ENCODE results near the gene GNG10. TPM values are rescaled to one million over a fixed set of nuclear protein-coding genes. Genes with fewer than 3 reads are reported as not detected.
A peak's percentile ranks its signal among the peaks of the same experiment; 100 is the strongest.

The GNG10 gene
- total and polyA plus RNA-seq, 9 of the 15 experiments (the other 6 are each of a cell fraction or from before 2014, with no cell fraction given) = 13.1 to 37.8 (median 28.4) TPM

DNA sequence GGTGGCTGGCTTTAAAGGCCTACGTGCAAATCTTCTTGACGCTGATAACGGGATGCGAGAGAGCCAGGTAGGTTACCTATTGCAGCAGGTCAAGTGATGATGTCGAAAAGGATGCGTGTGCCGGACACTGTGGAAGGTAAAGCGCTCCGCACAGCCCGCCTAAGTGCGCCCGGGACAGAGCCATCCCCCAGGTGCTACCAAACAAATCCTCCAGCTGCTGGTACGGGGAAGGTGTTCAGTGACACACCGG is 30.5 kb upstream of the GNG10 start (continued):
- no peak for TF ChIP-seq ZNF143 (CRISPR knock-in tag; IDR thresholded peaks at IDR 0.05)
- TF ChIP-seq C11orf30 (IDR thresholded peaks at IDR 0.05; ENCODE audit: low read depth) = no peak
- no peak for TF ChIP-seq MTF1 (CRISPR knock-in tag; IDR thresholded peaks at IDR 0.05; ENCODE audit: borderline replicate concordance)
- no peak for TF ChIP-seq BRD9 (IDR thresholded peaks at IDR 0.05; ENCODE audit: low read depth, partially characterized antibody)
- TF ChIP-seq USF2 (CRISPR knock-in tag; IDR thresholded peaks at IDR 0.05) = no peak
- no peak for TF ChIP-seq DPF2 (IDR thresholded peaks at IDR 0.05)
- TF ChIP-seq, protein P1, sequence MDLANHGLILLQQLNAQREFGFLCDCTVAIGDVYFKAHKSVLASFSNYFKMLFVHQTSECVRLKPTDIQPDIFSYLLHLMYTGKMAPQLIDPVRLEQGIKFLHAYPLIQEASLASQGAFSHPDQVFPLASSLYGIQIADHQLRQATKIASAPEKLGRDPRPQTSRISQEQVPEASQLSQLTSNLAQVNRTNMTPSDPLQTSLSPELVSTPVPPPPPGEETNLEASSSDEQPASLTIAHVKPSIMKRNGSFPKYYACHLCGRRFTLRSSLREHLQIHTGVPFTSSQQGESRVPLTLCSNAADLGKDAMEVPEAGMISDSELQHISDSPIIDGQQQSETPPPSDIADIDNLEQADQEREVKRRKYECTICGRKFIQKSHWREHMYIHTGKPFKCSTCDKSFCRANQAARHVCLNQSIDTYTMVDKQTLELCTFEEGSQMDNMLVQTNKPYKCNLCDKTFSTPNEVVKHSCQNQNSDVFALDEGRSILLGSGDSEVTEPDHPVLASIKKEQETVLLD (IDR thresholded peaks at IDR 0.05) = no peak; the same call in 1 of the 2 replicates
- TF ChIP-seq FOXJ3 (CRISPR knock-in tag; IDR thresholded peaks at IDR 0.05) = no peak
- no peak for TF ChIP-seq CSDE1 (IDR thresholded peaks at IDR 0.05)
- no peak for TF ChIP-seq U2AF2 (optimal IDR thresholded peaks at IDR 0.05; ENCODE audit: low read depth, low read length)
- TF ChIP-seq BRF1 (IDR thresholded peaks at IDR 0.05; ENCODE audit: borderline replicate concordance, extremely low read depth, insufficient read length) = no peak
- TF ChIP-seq RHOXF2B (CRISPR knock-in tag; conservative IDR thresholded peaks at IDR 0.05) = no peak
- no peak for TF ChIP-seq ATF2 (CRISPR knock-in tag; IDR thresholded peaks at IDR 0.05)
- TF ChIP-seq YBX1 (IDR thresholded peaks at IDR 0.05) = no peak
- peak; percentile 84; the same call in 1 of the 2 replicates for TF ChIP-seq HCFC1 (IDR thresholded peaks at IDR 0.05; ENCODE audit: low read depth, low read length)
- TF ChIP-seq, protein P2, sequence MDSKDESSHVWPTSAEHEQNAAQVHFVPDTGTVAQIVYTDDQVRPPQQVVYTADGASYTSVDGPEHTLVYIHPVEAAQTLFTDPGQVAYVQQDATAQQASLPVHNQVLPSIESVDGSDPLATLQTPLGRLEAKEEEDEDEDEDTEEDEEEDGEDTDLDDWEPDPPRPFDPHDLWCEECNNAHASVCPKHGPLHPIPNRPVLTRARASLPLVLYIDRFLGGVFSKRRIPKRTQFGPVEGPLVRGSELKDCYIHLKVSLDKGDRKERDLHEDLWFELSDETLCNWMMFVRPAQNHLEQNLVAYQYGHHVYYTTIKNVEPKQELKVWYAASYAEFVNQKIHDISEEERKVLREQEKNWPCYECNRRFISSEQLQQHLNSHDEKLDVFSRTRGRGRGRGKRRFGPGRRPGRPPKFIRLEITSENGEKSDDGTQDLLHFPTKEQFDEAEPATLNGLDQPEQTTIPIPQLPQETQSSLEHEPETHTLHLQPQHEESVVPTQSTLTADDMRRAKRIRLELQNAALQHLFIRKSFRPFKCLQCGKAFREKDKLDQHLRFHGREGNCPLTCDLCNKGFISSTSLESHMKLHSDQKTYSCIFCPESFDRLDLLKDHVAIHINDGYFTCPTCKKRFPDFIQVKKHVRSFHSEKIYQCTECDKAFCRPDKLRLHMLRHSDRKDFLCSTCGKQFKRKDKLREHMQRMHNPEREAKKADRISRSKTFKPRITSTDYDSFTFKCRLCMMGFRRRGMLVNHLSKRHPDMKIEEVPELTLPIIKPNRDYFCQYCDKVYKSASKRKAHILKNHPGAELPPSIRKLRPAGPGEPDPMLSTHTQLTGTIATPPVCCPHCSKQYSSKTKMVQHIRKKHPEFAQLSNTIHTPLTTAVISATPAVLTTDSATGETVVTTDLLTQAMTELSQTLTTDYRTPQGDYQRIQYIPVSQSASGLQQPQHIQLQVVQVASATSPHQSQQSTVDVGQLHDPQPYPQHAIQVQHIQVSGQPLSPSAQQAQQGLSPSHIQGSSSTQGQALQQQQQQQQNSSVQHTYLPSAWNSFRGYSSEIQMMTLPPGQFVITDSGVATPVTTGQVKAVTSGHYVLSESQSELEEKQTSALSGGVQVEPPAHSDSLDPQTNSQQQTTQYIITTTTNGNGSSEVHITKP (IDR thresholded peaks at IDR 0.05; ENCODE audit: partially characterized antibody) = peak; percentile 47
- TF ChIP-seq, protein P3, sequence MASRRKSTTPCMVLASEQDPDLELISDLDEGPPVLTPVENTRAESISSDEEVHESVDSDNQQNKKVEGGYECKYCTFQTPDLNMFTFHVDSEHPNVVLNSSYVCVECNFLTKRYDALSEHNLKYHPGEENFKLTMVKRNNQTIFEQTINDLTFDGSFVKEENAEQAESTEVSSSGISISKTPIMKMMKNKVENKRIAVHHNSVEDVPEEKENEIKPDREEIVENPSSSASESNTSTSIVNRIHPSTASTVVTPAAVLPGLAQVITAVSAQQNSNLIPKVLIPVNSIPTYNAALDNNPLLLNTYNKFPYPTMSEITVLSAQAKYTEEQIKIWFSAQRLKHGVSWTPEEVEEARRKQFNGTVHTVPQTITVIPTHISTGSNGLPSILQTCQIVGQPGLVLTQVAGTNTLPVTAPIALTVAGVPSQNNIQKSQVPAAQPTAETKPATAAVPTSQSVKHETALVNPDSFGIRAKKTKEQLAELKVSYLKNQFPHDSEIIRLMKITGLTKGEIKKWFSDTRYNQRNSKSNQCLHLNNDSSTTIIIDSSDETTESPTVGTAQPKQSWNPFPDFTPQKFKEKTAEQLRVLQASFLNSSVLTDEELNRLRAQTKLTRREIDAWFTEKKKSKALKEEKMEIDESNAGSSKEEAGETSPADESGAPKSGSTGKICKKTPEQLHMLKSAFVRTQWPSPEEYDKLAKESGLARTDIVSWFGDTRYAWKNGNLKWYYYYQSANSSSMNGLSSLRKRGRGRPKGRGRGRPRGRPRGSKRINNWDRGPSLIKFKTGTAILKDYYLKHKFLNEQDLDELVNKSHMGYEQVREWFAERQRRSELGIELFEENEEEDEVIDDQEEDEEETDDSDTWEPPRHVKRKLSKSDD (conservative IDR thresholded peaks at IDR 0.05; ENCODE audit: low read length) = no peak
- TF ChIP-seq, protein P4, sequence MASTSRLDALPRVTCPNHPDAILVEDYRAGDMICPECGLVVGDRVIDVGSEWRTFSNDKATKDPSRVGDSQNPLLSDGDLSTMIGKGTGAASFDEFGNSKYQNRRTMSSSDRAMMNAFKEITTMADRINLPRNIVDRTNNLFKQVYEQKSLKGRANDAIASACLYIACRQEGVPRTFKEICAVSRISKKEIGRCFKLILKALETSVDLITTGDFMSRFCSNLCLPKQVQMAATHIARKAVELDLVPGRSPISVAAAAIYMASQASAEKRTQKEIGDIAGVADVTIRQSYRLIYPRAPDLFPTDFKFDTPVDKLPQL (IDR thresholded peaks at IDR 0.05; ENCODE audit: extremely low read depth, insufficient read length) = no peak
- peak; percentile 82; the same call in 1 of the 2 replicates for TF ChIP-seq HDAC2 (IDR thresholded peaks at IDR 0.05)

Measured in K562 (cell line).